Cardiac fibroblast (primary cell): ENCODE data around the gene MTA1.

ENCODE experiments used
- DNase-seq, 2 donors: peaks; one replicate each; pipeline versions ENCODE4 v3.0.0 to v3.0.0-alpha.2; 2010; ENCODE audit warnings: low read depth in 2 of 2
- H3K4me3 ChIP-seq, 2 donors: replicated peaks in 1 of 2; 1 replicate in 1 of 2; 2 replicates in 1 of 2; pipeline ENCODE4 v1.5.1; 2011; ENCODE audit warnings: low read depth in 2 of 2, low read length in 2 of 2, mild to moderate bottlenecking in 2 of 2, moderate library complexity in 1 of 2
- CTCF ChIP-seq: IDR thresholded peaks from one replicate; pipeline ENCODE4 v1.5.1; 2011; ENCODE audit warnings: low read depth, mild to moderate bottlenecking, low read length, inconsistent platforms

Gene MTA1

GRCh38 chr14:105415481-105416428 is 3.9 kb upstream of the MTA1 start:
- peak overlapping the region in 1 of 2 donors; percentile 45 for H3K4me3 ChIP-seq
- no peak for TF ChIP-seq CTCF

GRCh38 chr14:105416671-105417070 is 3.0 kb upstream of the MTA1 start:
- no peak for DNase-seq
- no peak for TF ChIP-seq CTCF
- no peak overlapping the region for H3K4me3 ChIP-seq

More at GRCh38 chr14:105415481-105416428, 3.9 kb upstream of the MTA1 start:
- no peak for DNase-seq

GRCh38 chr14:105417690-105418121 is 1.9 kb upstream of the MTA1 start:
- no peak for DNase-seq
- H3K4me3 ChIP-seq: no peak overlapping the region
- no peak for TF ChIP-seq CTCF

GRCh38 chr14:105418269-105419194 is 1.1 kb upstream of the MTA1 start:
- H3K4me3 ChIP-seq: peak overlapping the region; percentile 67 to 76
- no peak for TF ChIP-seq CTCF
- DNase-seq: no peak

GRCh38 chr14:105420101-105420973 is 710 bp downstream of the MTA1 start:
- DNase-seq: no peak
- no peak for TF ChIP-seq CTCF
- peak overlapping the region; percentile 76 to 85 for H3K4me3 ChIP-seq
